ENCODE measurements around the gene TMEM60.

DNA sequence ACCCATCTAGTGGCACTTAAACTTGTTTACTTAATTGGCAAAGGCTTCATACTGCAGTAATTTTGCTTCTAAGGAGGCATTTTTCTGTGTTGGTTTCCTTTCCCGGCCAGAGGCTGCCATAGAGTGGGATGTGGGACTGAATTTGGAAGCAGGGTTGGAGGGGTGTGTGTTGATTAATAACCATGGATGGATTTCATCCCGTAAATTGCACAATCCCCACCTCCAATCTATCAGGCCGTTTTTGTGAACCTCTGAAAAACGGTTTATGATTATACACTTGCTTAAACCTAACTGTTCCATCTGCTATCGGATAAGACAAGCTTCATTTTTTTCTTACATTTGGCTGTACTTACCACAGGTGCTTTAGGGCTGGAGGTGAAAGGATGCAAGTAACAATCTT lies 1.3 kb downstream of the TMEM60 start:
- TF ChIP-seq POLR2A (IDR thresholded peaks at IDR 0.05) = no peak
- TF ChIP-seq, protein P1, sequence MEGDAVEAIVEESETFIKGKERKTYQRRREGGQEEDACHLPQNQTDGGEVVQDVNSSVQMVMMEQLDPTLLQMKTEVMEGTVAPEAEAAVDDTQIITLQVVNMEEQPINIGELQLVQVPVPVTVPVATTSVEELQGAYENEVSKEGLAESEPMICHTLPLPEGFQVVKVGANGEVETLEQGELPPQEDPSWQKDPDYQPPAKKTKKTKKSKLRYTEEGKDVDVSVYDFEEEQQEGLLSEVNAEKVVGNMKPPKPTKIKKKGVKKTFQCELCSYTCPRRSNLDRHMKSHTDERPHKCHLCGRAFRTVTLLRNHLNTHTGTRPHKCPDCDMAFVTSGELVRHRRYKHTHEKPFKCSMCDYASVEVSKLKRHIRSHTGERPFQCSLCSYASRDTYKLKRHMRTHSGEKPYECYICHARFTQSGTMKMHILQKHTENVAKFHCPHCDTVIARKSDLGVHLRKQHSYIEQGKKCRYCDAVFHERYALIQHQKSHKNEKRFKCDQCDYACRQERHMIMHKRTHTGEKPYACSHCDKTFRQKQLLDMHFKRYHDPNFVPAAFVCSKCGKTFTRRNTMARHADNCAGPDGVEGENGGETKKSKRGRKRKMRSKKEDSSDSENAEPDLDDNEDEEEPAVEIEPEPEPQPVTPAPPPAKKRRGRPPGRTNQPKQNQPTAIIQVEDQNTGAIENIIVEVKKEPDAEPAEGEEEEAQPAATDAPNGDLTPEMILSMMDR (IDR thresholded peaks at IDR 0.05) = no peak

Measured in tibial nerve (tissue), 3 donors.